ENCODE measurements around the gene MYMK.

GRCh38 chr9:133538176-133538575 is 13.4 kb upstream of the MYMK start:
- TF ChIP-seq TSHZ2 (CRISPR knock-in tag; IDR thresholded peaks at IDR 0.05) (no peak), ZFP30 (CRISPR knock-in tag; IDR thresholded peaks at IDR 0.05) (no peak), POU6F1 (CRISPR knock-in tag; IDR thresholded peaks at IDR 0.05; ENCODE audit: borderline replicate concordance, low read depth) (no peak), ARNTL (CRISPR knock-in tag; IDR thresholded peaks at IDR 0.05; ENCODE audit: borderline replicate concordance, low read depth) (no peak), PPARA (CRISPR knock-in tag; IDR thresholded peaks at IDR 0.05; ENCODE audit: borderline replicate concordance) (no peak), ZC3H10 (CRISPR knock-in tag; IDR thresholded peaks at IDR 0.05) (no peak), PATZ1 (CRISPR knock-in tag; IDR thresholded peaks at IDR 0.05; ENCODE audit: borderline replicate concordance) (no peak), CSDC2 (CRISPR knock-in tag; IDR thresholded peaks at IDR 0.05) (no peak)

All from SK-N-SH treated with all-trans-retinoic acid at 6 μM for 48 hours (cell line).